ENCODE results near the gene EFS. TPM values are rescaled to one million over a fixed set of nuclear protein-coding genes. Genes with fewer than 3 reads are reported as not detected.

EFS gene
- total RNA-seq, 1 experiment from 2014 or later = 0.14 TPM

DNA sequence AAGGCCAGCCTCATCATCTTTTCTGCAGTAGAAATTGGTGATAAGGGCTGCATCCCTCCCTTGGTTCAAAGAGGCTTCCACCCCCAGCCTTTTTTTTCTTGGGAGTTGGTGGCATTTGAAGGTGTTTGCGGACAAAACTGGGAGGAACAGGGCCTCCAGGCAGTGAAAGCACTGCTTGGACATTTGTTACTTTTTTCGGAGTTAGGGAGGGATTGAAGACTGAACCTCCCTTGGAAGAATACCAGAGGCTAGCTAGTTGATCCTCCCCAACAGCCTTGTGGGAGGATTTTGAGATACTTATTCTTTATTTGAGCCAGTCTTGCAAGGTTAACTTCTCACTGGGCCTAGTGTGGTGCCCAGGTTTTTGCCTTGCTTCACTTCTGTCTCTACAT, 40.5 kb downstream of the EFS start:
- peaks cover 17% of the 10 kb centered on the region for H3K4me1 Mint-ChIP-seq (ENCODE audit: low read depth, unreplicated experiment)
- no peaks in the 10 kb centered on the region for H3K9me3 Mint-ChIP-seq (ENCODE audit: unreplicated experiment)
- no peak overlapping the region for H3K4me3 Mint-ChIP-seq (ENCODE audit: unreplicated experiment)
- H3K36me3 Mint-ChIP-seq (ENCODE audit: insufficient read depth, unreplicated experiment) = peaks cover 71% of the 10 kb centered on the region
- Histone ChIP-seq H3K27me3 (replicated peaks; ENCODE audit: control insufficient read depth, insufficient read depth, low read length) (no peaks in the 10 kb centered on the region), H3K9me3 (no peaks in the 10 kb centered on the region), H3K4me1 (peaks cover 10% of the 10 kb centered on the region), H3K4me3 (ENCODE audit: low read depth, low read length) (no peak overlapping the region), H3K36me3 (ENCODE audit: control insufficient read depth, insufficient read depth, low read length) (peaks cover 2% of the 10 kb centered on the region)
- ChIA-PET POLR2A (no interaction called here), CTCF (no interaction called here)
- H3K27ac Mint-ChIP-seq (ENCODE audit: unreplicated experiment) = no peak overlapping the region
- TF ChIP-seq, protein P1, sequence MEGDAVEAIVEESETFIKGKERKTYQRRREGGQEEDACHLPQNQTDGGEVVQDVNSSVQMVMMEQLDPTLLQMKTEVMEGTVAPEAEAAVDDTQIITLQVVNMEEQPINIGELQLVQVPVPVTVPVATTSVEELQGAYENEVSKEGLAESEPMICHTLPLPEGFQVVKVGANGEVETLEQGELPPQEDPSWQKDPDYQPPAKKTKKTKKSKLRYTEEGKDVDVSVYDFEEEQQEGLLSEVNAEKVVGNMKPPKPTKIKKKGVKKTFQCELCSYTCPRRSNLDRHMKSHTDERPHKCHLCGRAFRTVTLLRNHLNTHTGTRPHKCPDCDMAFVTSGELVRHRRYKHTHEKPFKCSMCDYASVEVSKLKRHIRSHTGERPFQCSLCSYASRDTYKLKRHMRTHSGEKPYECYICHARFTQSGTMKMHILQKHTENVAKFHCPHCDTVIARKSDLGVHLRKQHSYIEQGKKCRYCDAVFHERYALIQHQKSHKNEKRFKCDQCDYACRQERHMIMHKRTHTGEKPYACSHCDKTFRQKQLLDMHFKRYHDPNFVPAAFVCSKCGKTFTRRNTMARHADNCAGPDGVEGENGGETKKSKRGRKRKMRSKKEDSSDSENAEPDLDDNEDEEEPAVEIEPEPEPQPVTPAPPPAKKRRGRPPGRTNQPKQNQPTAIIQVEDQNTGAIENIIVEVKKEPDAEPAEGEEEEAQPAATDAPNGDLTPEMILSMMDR (IDR thresholded peaks at IDR 0.05; ENCODE audit: insufficient read depth in 1 of 2, low read depth in 1 of 2, low read length in 1 of 2, severe bottlenecking in 1 of 2, unreplicated experiment in 1 of 2) = no peak
- BruUV-seq (replicated peaks) = no TSS peak
- intact Hi-C loops (cut with micrococcal nuclease; ENCODE audit: unreplicated experiment) = loop anchor here (5.0 kb wide), 2 partner anchors 143 to 717 kb away; partner anchors contain the start of gene NGDN
- H3K27me3 Mint-ChIP-seq (ENCODE audit: insufficient read depth, unreplicated experiment) = no peaks in the 10 kb centered on the region
- no peak for DNase-seq

- TF ChIP-seq, protein P1 (IDR thresholded peaks at IDR 0.05; ENCODE audit: insufficient read depth in 1 of 2, low read depth in 1 of 2, low read length in 1 of 2, severe bottlenecking in 1 of 2, unreplicated experiment in 1 of 2) = no peak
- no TSS peak for BruUV-seq (replicated peaks)
- intact Hi-C loops (cut with micrococcal nuclease; ENCODE audit: unreplicated experiment) = loop anchor here (5.0 kb wide), 2 partner anchors 143 to 717 kb away; partner anchors contain the start of gene NGDN
- no peaks in the 10 kb centered on the region for H3K9me3 Mint-ChIP-seq (ENCODE audit: unreplicated experiment)
- Histone ChIP-seq H3K27me3 (replicated peaks; ENCODE audit: control insufficient read depth, insufficient read depth, low read length) (no peaks in the 10 kb centered on the region), H3K4me1 (peaks cover 10% of the 10 kb centered on the region), H3K4me3 (ENCODE audit: low read depth, low read length) (no peak overlapping the region), H3K36me3 (ENCODE audit: control insufficient read depth, insufficient read depth, low read length) (peaks cover 2% of the 10 kb centered on the region), H3K9me3 (no peaks in the 10 kb centered on the region)
- ChIA-PET CTCF (no interaction called here), POLR2A (no interaction called here)
- H3K4me3 Mint-ChIP-seq (ENCODE audit: unreplicated experiment) = no peak overlapping the region
- peaks cover 75% of the 10 kb centered on the region for H3K36me3 Mint-ChIP-seq (ENCODE audit: insufficient read depth, unreplicated experiment)
- H3K27ac Mint-ChIP-seq (ENCODE audit: unreplicated experiment) = no peak overlapping the region
- peaks cover 17% of the 10 kb centered on the region for H3K4me1 Mint-ChIP-seq (ENCODE audit: low read depth, unreplicated experiment)
- no peak for DNase-seq
- no peaks in the 10 kb centered on the region for H3K27me3 Mint-ChIP-seq (ENCODE audit: insufficient read depth, unreplicated experiment)
Observed at GRCh38 chr14:23323838-23324454, 41.0 kb downstream of the EFS start.

DNA sequence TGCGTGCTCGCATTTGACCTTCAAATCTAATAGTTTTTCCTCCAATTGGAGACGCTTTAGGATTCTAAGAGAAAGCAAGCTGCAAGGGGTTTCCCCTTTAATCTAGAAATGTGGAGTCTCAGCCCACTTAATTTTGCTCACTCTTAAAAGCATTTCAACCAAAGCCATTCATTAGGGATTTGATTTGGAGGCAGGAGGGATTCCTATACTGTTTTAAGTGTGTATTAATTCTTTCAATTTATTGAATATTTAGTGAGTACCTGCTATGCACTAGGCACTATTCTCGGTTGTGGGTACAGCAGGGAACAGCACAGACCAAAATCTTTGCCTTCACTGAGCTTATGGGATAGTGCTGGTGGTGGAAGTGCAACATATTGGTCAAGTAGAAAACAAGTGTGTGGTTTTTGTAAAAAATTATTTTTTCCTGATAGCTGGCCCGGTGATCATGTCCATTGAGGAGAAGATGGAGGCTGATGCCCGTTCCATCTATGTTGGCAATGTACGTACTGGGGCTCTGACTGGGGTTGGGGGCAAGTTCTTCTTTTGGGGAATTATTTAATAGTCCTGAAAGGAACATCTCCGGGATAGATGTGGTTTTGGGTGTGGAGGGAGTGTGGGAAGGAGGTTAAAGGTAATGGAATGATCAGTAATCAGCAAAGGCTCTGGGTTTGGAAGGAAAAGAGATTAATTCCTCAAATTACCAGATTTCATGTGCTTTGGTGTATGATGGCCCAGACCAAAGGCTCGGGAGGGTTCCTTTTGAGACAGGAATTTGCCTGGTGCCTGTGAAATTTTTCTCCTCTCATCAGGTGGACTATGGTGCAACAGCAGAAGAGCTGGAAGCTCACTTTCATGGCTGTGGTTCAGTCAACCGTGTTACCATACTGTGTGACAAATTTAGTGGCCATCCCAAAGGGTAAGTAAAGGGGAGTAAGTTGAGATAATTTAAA, 42.1 kb downstream of the EFS start:
- TF ChIP-seq, protein P1 (IDR thresholded peaks at IDR 0.05; ENCODE audit: insufficient read depth in 1 of 2, low read depth in 1 of 2, low read length in 1 of 2, severe bottlenecking in 1 of 2, unreplicated experiment in 1 of 2) = no peak
- H3K27me3 Mint-ChIP-seq (ENCODE audit: insufficient read depth, unreplicated experiment) = no peaks in the 10 kb centered on the region
- ChIA-PET POLR2A (interaction anchor here (1.0 to 3.1 kb wide), 5 partner anchors 16 to 228 kb away, joined by 3 to 51 read pairs (median 5); partner anchors contain the start of genes ACIN1, BCL2L2, C14orf119 and NGDN), CTCF (interaction anchor here (1.0 to 2.7 kb wide), 3 partner anchors 17 to 202 kb away, joined by 4 to 15 read pairs (median 6); partner anchors contain the start of gene BCL2L2)
- peak overlapping the region; percentile 96 for H3K4me3 Mint-ChIP-seq (ENCODE audit: unreplicated experiment)
- TSS peak; percentile 24 for BruUV-seq (replicated peaks)
- Histone ChIP-seq H3K4me1 (peaks cover 10% of the 10 kb centered on the region), H3K4me3 (ENCODE audit: low read depth, low read length) (peak overlapping the region; percentile 94), H3K9me3 (no peaks in the 10 kb centered on the region), H3K36me3 (ENCODE audit: control insufficient read depth, insufficient read depth, low read length) (peaks cover 2% of the 10 kb centered on the region), H3K27me3 (replicated peaks; ENCODE audit: control insufficient read depth, insufficient read depth, low read length) (no peaks in the 10 kb centered on the region)
- no peak for DNase-seq
- peak overlapping the region; percentile 96 for H3K27ac Mint-ChIP-seq (ENCODE audit: unreplicated experiment)
- intact Hi-C loops (cut with micrococcal nuclease; ENCODE audit: unreplicated experiment) = loop anchor here (5.0 kb wide), 2 partner anchors 144 to 716 kb away; partner anchors contain the start of gene NGDN
- no peaks in the 10 kb centered on the region for H3K9me3 Mint-ChIP-seq (ENCODE audit: unreplicated experiment)
- peaks cover 17% of the 10 kb centered on the region for H3K4me1 Mint-ChIP-seq (ENCODE audit: low read depth, unreplicated experiment)
- peaks cover 75% of the 10 kb centered on the region for H3K36me3 Mint-ChIP-seq (ENCODE audit: insufficient read depth, unreplicated experiment)
